Daoy (cell line): ENCODE data around the gene KRT7. TPM values are rescaled to one million over a fixed set of nuclear protein-coding genes. Genes with fewer than 3 reads are reported as not detected.

Source experiments
- DNase-seq: peaks from one replicate; pipeline ENCODE4 v3.0.0-alpha.2; 2015; ENCODE audit warnings: low read depth
- total RNA-seq: library from RNA; depleted of rRNA; stranded (reverse); fragments of >200 nt; shearing (Covaris generic); gene quantifications from 2 replicates; pipeline ENCODE4 v1.2.3, GENCODE V29; 2014

The KRT7 gene
- total RNA-seq, 1 experiment from 2014 or later: 5.5 TPM

DNA sequence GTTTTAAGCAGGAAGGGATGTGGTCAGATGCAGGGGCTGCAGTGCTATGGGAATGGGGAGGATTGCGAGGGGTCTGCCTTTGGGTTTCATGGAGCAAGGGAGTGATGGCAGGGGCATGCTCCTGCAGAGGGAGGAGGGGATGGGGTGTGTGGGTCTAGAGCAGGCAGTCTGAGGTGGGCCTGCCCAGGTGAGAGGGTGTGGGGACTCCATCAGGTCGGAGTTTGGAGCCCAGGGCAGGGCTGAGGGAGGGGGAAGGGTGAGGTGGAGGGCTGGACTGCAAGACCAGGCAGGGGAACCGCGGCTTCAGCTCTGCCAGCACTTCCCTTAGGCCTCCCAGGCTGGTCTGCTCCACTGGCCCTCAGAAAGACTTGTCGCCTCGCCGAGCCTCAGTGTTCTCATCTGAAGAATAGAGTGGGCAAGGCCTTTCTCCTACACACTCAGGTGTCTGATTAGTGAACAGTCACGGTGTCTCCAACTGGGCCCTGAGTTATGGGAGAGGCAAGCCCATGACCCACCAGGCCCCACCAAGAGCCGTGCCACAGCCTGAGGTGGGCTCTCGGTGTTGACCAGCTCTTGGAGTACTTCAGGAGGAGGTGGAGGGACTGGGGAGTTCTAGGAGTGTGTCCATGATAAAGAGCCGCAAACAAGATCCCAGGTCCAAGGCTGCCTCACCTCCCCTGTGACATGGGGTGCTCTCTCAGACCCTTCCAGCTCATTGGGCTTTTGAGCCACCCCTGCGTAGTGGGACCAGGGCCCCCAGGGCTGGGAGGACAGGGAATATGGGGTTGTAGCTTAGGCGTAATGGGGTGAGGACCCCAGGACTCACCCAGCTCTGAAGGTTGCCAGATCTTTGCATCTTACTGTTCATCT lies 21.1 kb upstream of the KRT7 start:
- DNase-seq: no peak

GRCh38 chr12:52212701-52213563 lies 20.1 kb upstream of the KRT7 start:
- DNase-seq: no peak

DNA sequence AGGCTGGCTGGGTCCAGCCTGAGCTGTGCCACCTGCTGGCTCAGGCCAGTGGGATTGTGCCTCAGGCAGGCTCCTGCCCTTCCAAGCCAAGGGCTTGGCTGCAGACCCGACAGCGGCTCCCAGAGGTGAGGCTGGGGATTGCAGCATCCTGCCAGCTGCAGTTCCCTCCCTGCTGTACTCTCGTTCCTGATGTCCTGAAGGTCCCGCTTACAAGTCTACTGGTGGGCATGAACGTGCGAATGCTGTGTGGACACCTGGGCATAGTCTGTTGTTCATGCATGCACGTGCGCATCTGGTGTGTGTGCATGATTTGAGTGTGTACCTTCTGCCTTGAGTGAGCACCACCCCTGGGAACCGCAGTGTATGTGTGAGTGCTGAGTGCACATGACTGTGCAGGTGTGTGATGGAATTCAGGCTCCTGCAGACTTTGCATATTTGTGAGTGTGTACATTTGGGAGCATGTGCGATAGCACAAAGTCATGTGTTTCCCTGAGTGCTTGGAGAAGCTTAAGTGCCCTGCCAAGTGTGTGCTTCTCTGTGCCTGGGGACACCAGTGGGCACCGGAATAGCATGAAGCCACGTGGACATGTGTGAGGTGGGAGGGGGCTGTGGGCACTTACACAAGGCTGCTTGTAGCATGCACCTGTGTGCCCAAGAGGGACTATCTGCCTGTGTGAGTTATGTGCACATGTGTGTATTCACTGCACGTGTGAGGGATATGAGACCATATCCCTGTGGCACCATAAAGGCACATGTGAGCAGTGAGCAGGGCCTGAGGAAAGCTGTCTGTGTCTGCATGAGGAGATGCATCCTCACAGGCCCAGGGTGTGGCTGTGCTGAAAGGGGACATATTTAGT lies 19.3 kb upstream of the KRT7 start:
- peak; percentile 88 for DNase-seq

- no peak for DNase-seq
These were observed 18.6 kb upstream of the KRT7 start for GRCh38 chr12:52214421-52214802.

DNA sequence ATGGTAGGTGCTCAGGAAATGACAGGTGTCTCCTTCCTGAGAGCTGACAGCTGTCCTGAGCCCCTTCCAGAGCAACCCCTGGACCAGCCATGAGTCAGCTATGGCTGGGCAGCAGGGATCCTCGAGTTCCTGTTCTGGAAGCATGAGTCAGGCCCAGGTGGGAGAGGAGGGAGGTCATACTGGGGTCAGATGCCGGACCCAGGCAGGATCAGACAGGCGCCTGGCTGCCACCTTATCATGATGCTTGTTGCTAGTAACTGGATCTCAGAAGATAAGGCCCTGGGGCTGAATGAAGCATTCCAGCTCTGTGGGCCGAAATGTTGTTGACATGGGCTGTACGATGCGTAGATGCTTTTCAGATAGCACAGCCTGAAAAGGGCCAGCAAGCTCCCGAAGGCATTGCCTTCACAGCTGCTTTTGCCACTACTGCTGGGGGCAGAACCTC lies 17.4 kb upstream of the KRT7 start:
- peak; percentile 92 for DNase-seq

- DNase-seq: peak; percentile 21
These were observed 16.9 kb upstream of the KRT7 start for GRCh38 chr12:52216100-52216499.

GRCh38 chr12:52216807-52217206 lies 16.2 kb upstream of the KRT7 start:
- peak; percentile 17 for DNase-seq

DNA sequence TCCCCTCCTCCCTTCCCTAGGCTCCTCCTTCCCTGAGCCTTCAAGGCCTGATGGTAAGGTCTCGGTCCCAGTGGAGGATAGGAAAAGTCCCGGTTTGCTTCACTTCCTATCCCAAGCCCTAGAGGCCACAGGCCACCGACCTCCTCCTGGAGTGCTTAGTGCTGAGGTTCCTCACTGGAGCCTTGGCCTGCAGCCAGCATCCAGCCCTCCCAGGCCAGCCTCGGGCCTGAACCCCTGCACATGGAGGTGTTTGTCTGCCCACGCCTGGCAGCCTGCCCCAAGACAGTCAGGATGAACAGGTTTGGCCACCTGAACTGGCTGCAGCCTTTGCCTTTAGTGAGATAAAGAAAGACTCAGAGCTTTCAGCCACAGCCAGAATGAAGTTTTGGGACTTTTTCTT lies 15.8 kb upstream of the KRT7 start:
- DNase-seq: peak; percentile 51

DNA sequence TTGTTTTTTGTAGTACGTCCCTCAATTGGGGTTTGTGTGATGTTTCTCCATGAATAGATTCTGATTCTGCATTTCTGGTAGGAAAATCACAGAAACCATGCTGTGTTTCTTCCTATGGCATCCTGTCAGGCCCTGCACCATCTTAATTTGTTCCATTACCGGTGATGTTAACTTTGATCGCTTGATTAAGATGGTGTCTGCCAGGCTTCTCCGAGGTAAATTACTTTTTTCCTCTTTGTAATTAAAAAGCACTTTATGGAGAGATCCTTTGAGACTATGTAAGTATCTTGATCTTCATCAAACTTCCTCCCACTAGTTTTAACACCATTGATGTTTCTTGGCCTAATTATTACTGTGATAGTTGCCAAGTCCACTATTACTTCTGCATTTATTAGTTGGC lies 15.0 kb upstream of the KRT7 start:
- no peak for DNase-seq

DNA sequence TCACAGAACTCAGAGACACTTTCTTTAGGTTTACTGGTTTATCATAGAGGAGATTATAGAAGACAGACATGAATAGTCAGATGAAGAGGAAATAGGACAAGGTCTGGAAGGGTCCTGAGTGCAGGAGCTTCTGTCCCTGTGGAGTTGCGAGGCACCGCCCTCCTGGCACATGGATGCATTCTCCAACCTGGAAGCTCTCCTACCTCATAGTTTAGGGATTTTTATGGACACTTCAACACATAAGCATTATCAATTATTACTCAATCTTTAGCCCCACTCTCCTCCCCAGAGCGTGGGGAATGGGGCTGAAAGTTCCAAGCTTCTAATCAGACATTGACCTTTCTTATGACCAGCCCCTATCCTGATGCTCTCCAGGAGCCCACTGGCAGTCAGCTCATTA lies 12.6 kb upstream of the KRT7 start:
- DNase-seq: no peak

DNA sequence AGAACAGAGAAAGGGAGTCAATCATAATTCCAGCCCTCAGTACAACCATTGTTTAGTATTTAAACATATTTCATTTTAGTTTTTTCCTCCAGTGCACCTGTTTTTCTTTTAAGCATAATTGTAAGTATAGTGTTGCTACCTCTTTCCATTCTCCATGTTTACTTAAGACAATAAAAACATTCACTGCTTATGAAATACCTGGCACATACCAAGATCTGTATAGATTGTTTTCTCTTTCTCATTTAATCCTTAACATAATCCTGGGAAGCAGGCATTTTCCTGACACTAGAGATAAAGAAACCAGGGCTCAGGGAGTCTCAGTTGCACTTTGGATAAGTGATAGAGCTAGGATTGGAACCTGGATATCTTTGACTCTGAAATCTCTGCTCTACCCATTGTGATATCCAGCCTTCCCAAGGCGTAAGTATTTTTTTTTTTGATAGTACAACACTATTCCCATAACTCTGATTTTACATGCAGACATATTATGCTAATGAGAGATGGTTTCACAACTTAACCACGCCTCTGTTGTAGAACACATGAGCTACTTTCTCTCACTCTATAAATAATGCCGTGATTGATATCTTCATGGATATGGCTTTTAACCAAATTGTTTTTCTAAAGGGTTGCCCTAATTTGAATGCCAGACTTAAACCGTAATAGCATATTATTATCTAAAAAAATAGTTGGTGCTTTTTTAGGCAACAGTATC lies 11.8 kb upstream of the KRT7 start:
- DNase-seq: no peak

DNA sequence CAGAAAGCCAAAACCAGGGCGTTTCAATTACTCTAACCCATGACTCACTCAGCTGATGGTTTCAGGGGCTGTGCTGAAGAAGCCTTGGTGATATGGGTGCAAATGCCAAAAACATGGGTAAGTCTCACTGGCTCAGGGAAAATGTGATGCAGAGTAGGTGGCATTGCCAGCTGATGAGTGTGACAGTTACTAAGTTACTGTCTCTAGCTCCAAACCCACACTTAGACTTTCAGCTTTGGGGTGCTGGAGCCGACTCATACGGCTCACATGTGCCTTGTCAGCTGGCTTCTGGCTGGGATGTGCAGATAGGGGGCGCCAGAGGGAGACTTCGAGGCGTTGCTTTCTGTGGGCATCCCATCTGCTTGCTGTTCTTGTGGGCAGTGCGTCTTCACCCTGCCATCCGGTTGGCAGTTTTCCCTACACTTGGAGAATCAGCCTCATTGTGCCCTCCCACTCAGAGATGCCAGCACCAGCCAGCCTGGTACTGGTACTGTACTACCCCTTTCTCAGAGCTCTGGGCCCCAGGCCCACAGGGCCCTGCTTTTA lies 11.1 kb upstream of the KRT7 start:
- DNase-seq: peak; percentile 89

GRCh38 chr12:52222692-52223091 lies 10.4 kb upstream of the KRT7 start:
- DNase-seq: no peak

DNA sequence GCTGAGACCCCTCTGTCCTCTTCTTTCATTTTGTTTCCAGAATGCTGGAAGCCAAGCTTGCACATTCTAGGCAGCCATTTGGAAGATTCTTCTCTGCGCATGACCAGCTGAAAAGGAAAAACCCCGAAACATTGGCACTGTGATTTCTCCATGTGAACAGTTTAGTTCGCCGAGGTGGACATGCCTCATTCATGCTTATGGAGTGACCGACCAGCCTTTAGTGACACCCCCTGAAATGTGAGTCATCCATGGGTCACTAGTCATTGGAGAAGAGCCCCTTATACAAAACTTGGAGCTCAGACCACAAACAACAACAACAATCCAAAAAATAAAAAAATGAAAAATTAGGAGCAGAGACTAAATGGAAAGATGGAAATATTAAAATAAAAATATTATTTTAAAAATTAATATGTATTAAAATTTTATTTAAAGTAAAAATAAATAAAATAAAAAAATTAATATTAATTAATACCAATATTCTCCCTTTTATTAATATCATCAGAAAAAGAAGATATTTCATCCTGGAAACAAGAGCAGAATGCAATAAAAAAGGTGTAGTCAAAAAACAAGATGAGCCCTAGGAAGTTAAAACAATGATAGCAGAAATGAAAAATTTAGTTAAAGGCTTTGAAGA lies 9.5 kb upstream of the KRT7 start:
- peak; percentile 27 for DNase-seq

- DNase-seq: no peak
These were observed 8.9 kb upstream of the KRT7 start for GRCh38 chr12:52224151-52224550.

GRCh38 chr12:52225752-52226151 lies 7.3 kb upstream of the KRT7 start:
- DNase-seq: no peak

GRCh38 chr12:52226446-52226845 lies 6.6 kb upstream of the KRT7 start:
- DNase-seq: no peak

DNA sequence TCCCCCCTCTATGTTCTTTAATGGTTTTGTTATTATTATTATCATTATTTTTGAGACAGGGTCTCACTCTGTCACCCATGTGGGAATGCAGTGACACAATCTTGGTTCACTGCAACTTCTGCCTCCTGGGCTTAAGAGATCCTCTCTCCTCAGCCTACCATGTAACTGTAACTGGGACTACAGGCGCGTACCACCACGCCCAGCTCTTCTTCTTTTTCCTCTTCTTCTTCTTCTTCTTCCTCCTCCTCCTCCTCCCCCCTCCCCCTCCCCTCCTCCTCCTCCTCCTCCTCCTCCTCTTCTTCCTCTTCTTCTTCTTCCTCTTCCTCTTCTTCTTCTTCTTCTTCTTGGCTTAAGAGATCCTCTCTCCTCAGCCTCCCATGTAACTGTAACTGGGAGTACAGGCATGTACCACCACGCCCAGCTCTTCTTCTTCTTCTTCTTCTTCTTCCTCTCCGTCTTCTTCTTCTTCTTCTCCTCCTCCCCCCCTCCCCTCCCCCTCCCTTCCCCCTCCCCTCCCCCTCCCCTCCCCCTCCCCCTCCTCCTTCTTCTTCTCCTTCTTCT lies 5.4 kb upstream of the KRT7 start:
- DNase-seq: no peak

DNA sequence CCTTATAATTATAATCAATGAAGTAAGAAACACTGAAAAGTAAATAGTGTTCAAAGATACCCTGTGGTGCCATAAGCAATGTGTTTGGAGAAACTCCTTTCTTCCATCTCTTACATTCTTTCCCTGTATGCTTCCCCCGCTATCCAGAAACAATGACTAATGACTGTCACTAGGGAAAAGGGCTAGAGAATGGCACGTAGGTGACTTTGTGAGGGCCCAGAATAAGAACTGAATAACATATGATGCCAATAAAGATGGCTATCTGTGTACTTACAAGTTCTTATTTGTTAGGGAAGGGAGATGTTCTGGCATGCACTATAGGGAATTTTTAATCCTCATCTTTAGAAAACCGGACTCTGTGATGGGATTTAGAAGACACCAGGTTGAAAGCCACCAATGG lies 4.7 kb upstream of the KRT7 start:
- no peak for DNase-seq

DNA sequence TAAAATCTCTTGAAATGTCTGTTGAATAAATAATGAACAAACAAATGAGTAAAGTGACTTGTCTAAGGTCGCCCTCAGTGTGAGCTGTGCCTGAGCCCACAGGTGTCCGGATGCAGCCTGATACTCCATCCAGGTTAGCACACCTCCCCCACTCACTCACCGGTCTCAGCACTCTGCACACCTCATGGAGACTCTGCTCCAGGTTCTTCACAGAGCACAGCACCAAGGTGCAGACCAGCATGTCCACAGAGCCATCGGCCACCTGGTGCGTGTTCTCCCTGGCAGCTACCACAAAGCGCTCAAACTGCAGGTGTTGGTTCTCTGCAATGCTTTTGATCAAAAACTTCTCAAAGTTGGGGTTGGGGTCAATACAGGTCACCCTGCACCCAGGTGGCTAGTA lies 4.1 kb upstream of the KRT7 start:
- DNase-seq: no peak
